Activated CD4-positive, alpha-beta T cell treated with anti-CD3 and anti-CD28 coated beads, Interleukin-2, amount 50 U/mL, for 1 hour (primary cell): ENCODE data around the gene CAPS2.
"Not testable (repeated sequence)": the region's sequence is repeated elsewhere in the genome, so short reads cannot be mapped to it uniquely, and the experiment has no call there.

Source experiments
- DNase-seq: peaks from one replicate; pipeline ENCODE4 v3.0.0-alpha.2; 2020

CAPS2 gene

GRCh38 chr12:75329918-75330826 lies at the start of gene CAPS2:
CAPS2 (minus strand) TSS chr12:75330324; CDS start chr12:75326498, 3,826 bp downstream.
- DNase-seq, result peak; percentile 63

GRCh38 chr12:75378354-75378753 lies 48.2 kb upstream of the CAPS2 start:
- no peak for DNase-seq

GRCh38 chr12:75374971-75375370 lies 44.8 kb upstream of the CAPS2 start:
- no peak for DNase-seq

- DNase-seq, result no peak
Measured at GRCh38 chr12:75366629-75367028, 36.5 kb upstream of the CAPS2 start.

- no peak for DNase-seq
Measured at GRCh38 chr12:75364919-75365318, 34.8 kb upstream of the CAPS2 start.

GRCh38 chr12:75361408-75361807 lies 31.3 kb upstream of the CAPS2 start:
- DNase-seq, result no peak

- DNase-seq, result no peak
Measured at GRCh38 chr12:75360920-75361319, 30.8 kb upstream of the CAPS2 start.

- no peak for DNase-seq
Measured at GRCh38 chr12:75354011-75354410, 23.9 kb upstream of the CAPS2 start.

GRCh38 chr12:75350413-75350812 lies 20.3 kb upstream of the CAPS2 start:
- no peak for DNase-seq

- no peak for DNase-seq
Measured at GRCh38 chr12:75349946-75350345, 19.8 kb upstream of the CAPS2 start.

GRCh38 chr12:75346215-75346614 lies 16.1 kb upstream of the CAPS2 start:
- DNase-seq, result not testable (repeated sequence)

GRCh38 chr12:75345531-75345930 lies 15.4 kb upstream of the CAPS2 start:
- DNase-seq, result no peak

GRCh38 chr12:75341873-75342272 lies 11.7 kb upstream of the CAPS2 start:
- no peak for DNase-seq

GRCh38 chr12:75337905-75338304 lies 7.8 kb upstream of the CAPS2 start:
- no peak for DNase-seq

GRCh38 chr12:75334384-75335030 lies 4.4 kb upstream of the CAPS2 start, which contains the start of gene GLIPR1L1:
GLIPR1L1 (plus strand) TSS chr12:75334670; CDS start chr12:75334729, 59 bp downstream.
- DNase-seq, result peak; percentile 82

- no peak for DNase-seq
Measured at GRCh38 chr12:75327642-75328041, 2.5 kb downstream of the CAPS2 start.

GRCh38 chr12:75323663-75324062 lies 6.5 kb downstream of the CAPS2 start:
- DNase-seq, result no peak

- no peak for DNase-seq
Measured at GRCh38 chr12:75322464-75322863, 7.7 kb downstream of the CAPS2 start.

GRCh38 chr12:75317784-75318183 lies 12.3 kb downstream of the CAPS2 start:
- DNase-seq, result no peak

GRCh38 chr12:75315518-75315917 lies 14.6 kb downstream of the CAPS2 start:
- no peak for DNase-seq

GRCh38 chr12:75311369-75311768 lies 18.8 kb downstream of the CAPS2 start:
- no peak for DNase-seq

GRCh38 chr12:75308279-75308678 lies 21.8 kb downstream of the CAPS2 start:
- no peak for DNase-seq

- no peak for DNase-seq
Measured at GRCh38 chr12:75305412-75306332, 24.5 kb downstream of the CAPS2 start.
